Spleen (tissue), 11 donors: Measurements from ENCODE around the gene ICAM1. TPM values are rescaled to one million over a fixed set of nuclear protein-coding genes. Genes with fewer than 3 reads are reported as not detected.

ENCODE experiments used
- DNase-seq: peaks from one replicate; pipeline ENCODE4 v3.0.0-alpha.2; 2020
- H3K27ac ChIP-seq, 8 donors: fragments of 200-600 bp; sonication (generic) in 7 of 8; 1 replicate in 4 of 8; 2 replicates in 4 of 8; pipeline versions ENCODE4 v1.5.0 to v1.8.0; 2016 to 2021; ENCODE audit warnings: inconsistent platforms in 4 of 8, mild to moderate bottlenecking in 4 of 8, moderate library complexity in 1 of 8
- H3K27me3 ChIP-seq, 7 donors: fragments of 200-600 bp; sonication (generic) in 6 of 7; replicated peaks in 1 of 7; 1 replicate in 4 of 7; 2 replicates in 3 of 7; pipeline versions ENCODE4 v1.5.0 to v1.8.0; 2016 to 2021; ENCODE audit warnings: inconsistent platforms in 3 of 7, mild to moderate bottlenecking in 1 of 7
- H3K36me3 ChIP-seq, 6 donors: fragments of 200-600 bp; sonication (generic) in 5 of 6; 1 replicate in 4 of 6; 2 replicates in 2 of 6; pipeline versions ENCODE4 v1.5.0 to v1.8.0; 2016 to 2021; ENCODE audit warnings: inconsistent platforms in 2 of 6
- H3K4me1 ChIP-seq, 6 donors: fragments of 200-600 bp; sonication (generic) in 5 of 6; 1 replicate in 3 of 6; 2 replicates in 3 of 6; pipeline versions ENCODE4 v1.5.0 to v1.8.0; 2016 to 2021; ENCODE audit warnings: inconsistent platforms in 3 of 6
- H3K4me3 ChIP-seq, 8 donors: fragments of 200-600 bp; sonication (generic) in 7 of 8; 1 replicate in 4 of 8; 2 replicates in 4 of 8; pipeline versions ENCODE4 v1.5.0 to v1.8.0; 2016 to 2021; ENCODE audit warnings: inconsistent platforms in 4 of 8, mild to moderate bottlenecking in 4 of 8, moderate library complexity in 2 of 8
- H3K9me3 ChIP-seq, 8 donors: fragments of 200-600 bp; sonication (generic) in 7 of 8; 1 replicate in 4 of 8; 2 replicates in 4 of 8; pipeline versions ENCODE4 v1.5.0 to v1.8.0; 2016 to 2021; ENCODE audit warnings: inconsistent platforms in 4 of 8
- CTCF ChIP-seq, 11 experiments: fragments of 200-600 bp in 7 of 11; fragments of 450-650 bp in 4 of 11; sonication (generic) in 4 of 11; IDR thresholded peaks in 8 of 11; conservative IDR thresholded peaks in 3 of 11; 1 replicate in 7 of 11; 2 replicates in 4 of 11; pipeline versions ENCODE4 v1.4.0 to v1.8.0; 2016 to 2021; ENCODE audit warnings: antibody characterized with exemption in 11 of 11, inconsistent platforms in 4 of 11, mild to moderate bottlenecking in 1 of 11
- POLR2A ChIP-seq, 3 donors: fragments of 450-650 bp; IDR thresholded peaks; one replicate each; pipeline ENCODE4 v1.5.1; 2017; ENCODE audit warnings: antibody characterized with exemption in 3 of 3, mild to moderate bottlenecking in 1 of 3
- POLR2AphosphoS5 ChIP-seq, 3 donors: sonication (generic); formaldehyde crosslinking; IDR thresholded peaks; one replicate each; pipeline ENCODE4 v1.5.1; 2017; ENCODE audit warnings: antibody characterized with exemption in 3 of 3
- WGBS, 5 donors: extraction: QIAGEN DNeasy Blood & Tissue Kit in 3 of 5; methylation state at CpG; one replicate each; pipeline versions ENCODE4 v1.1.5 to v1.1.7; 2013 to 2018; 5-methylcytosine and 5-hydroxymethylcytosine counted together
- intact Hi-C: fragments of 100-400 bp; cut with DNase I; formaldehyde crosslinking; loops from one replicate; pipeline ENCODE4 v1.15.0; 2023; ENCODE audit warnings: low total_unique reads
- polyA plus RNA-seq, 3 donors: library from polyadenylated mRNA; stranded (reverse); fragments of 200-250 nt; gene quantifications; one replicate each; pipeline ENCODE4 v1.2.1, GENCODE V29; 2013
- total RNA-seq, 7 donors: library from RNA; depleted of rRNA in 3 of 7; stranded (reverse); fragments of >200 nt in 3 of 7; fragmentation: NEBNext Ultra II Directional in 4 of 7; extraction: Animal tissue kit (Norgen Biotek cat#: 25700) in 4 of 7; gene quantifications; one replicate each; pipeline versions ENCODE4 v1.1.0 to v1.2.1, GENCODE V29; 2016 to 2021
- donor health status: healthy with polysubstance abuse.
- donor health status: DM: no; HTN: no; CAD: no; lungs with moderate emphysema.
- donor health status: DM: no; HTN: no; CAD: no.
- donor health status: Bipolar disorder and iron deficiency.
- donor health status: healthy.
- donor health status: DM: no; HTN: no; CAD: no.
- donor health status: DM: yes; HTN: yes; CAD: no.

Gene ICAM1
- total and polyA plus RNA-seq, 10 donors: 12.8 to 163 (median 98.2) TPM

DNA sequence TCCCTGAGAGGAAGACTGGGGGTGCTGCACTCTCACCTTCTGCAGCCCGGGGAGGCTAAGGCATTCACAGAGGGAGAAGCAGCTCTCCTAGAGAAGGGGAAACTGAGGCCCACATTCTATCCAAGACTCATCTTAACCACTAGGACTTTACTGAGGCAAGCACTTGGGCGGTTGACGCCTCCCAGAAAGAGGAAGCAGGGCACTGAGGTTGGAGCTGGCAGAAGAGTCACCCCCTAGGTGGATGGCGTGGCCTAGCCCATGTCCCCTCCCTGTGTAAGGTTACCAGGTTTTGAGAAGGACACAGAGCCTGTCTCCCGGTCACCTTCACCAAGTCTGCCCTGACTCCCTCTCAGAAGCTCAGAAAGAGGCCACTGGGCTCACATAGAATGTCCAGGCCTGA is 42.5 kb upstream of the ICAM1 start:
- H3K36me3 ChIP-seq: peaks cover 0 to 14% (median 9%) of the 10 kb centered on the region in 6 donors
- no peak for DNase-seq
- intact Hi-C loops: no loop called here
- TF ChIP-seq POLR2A (IDR thresholded peaks at IDR 0.05) (no peak), CTCF (IDR thresholded peaks at IDR 0.05 in 8 of 11, conservative IDR thresholded peaks at IDR 0.05 in 3 of 11) (no peak), POLR2AphosphoS5 (IDR thresholded peaks at IDR 0.05) (no peak)
- H3K4me3 ChIP-seq: no peak overlapping the region
- peaks cover 0 to 18% (median 0%) of the 10 kb centered on the region in 7 donors for H3K27me3 ChIP-seq
- H3K9me3 ChIP-seq: no peaks in the 10 kb centered on the region
- 53 to 81% (median 62%) methylated on average over 5 of the region's 5 CpGs for WGBS, 5 donors
- no peak overlapping the region for H3K27ac ChIP-seq
- peaks cover 9 to 45% (median 26%) of the 10 kb centered on the region in 6 donors for H3K4me1 ChIP-seq

DNA sequence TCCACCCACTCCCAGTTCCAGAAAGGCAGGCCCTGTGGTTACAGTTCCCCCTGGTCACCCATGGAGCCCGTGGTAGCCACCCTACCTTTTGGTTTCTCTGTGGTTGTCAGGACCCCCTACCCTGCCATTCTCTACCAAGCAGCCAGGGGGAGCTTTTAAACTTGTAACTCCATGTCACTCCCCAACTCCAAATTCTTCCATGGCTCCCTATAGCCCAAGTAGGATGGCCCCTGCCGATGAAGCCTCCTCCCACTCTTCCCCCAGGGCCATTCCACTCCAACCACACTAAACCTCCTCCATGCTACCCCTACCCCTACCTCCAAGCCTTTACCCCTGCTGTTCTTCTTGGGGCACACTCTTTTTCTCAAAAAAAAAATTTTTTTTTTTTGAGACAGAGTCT is 42.0 kb upstream of the ICAM1 start:
- peak; percentile 36 to 80 (median 70) for TF ChIP-seq CTCF (IDR thresholded peaks at IDR 0.05 in 8 of 11, conservative IDR thresholded peaks at IDR 0.05 in 3 of 11)
- TF ChIP-seq POLR2A (IDR thresholded peaks at IDR 0.05): no peak
- Histone ChIP-seq H3K27me3 (peaks cover 0 to 18% (median 0%) of the 10 kb centered on the region in 7 donors), H3K4me1 (peaks cover 9 to 45% (median 26%) of the 10 kb centered on the region in 6 donors), H3K36me3 (peaks cover 0 to 9% (median 5%) of the 10 kb centered on the region in 6 donors), H3K27ac (peak overlapping the region in 1 of 8 donors; percentile 7), H3K4me3 (no peak overlapping the region), H3K9me3 (no peaks in the 10 kb centered on the region)
- 21 to 55% (median 33%) methylated on average over 2 of the region's 2 CpGs for WGBS, 5 donors
- intact Hi-C loops: no loop called here
- DNase-seq: no peak

GRCh38 chr19:10230173-10230860 is 40.6 kb upstream of the ICAM1 start:
- Histone ChIP-seq H3K36me3 (no peaks in the 10 kb centered on the region), H3K4me3 (peak overlapping the region; percentile 74 to 94 (median 84)), H3K4me1 (peaks cover 10 to 55% (median 29%) of the 10 kb centered on the region in 6 donors), H3K27ac (peak overlapping the region; percentile 70 to 89 (median 84)), H3K27me3 (peaks cover 0 to 18% (median 0%) of the 10 kb centered on the region in 7 donors), H3K9me3 (no peaks in the 10 kb centered on the region)
- TF ChIP-seq CTCF (IDR thresholded peaks at IDR 0.05 in 8 of 11, conservative IDR thresholded peaks at IDR 0.05 in 3 of 11): no peak
- TF ChIP-seq POLR2A (IDR thresholded peaks at IDR 0.05): no peak
- peak in 1 of 3 donors; percentile 4 for TF ChIP-seq POLR2AphosphoS5 (IDR thresholded peaks at IDR 0.05)
- intact Hi-C loops: no loop called here
- WGBS, 5 donors: 0 to 1% (median 1%) methylated on average over 31 to 70 of the region's 70 CpGs
- peak; percentile 83 for DNase-seq

- 0 to 1% (median 1%) methylated on average over 22 to 73 of the region's 73 CpGs for WGBS, 5 donors
- Histone ChIP-seq H3K36me3 (no peaks in the 10 kb centered on the region), H3K4me3 (peak within 1 kb of the TSS; percentile 74 to 94 (median 84)), H3K27me3 (peaks cover 0 to 18% (median 0%) of the 10 kb centered on the region in 7 donors), H3K27ac (peak within 1 kb of the TSS; percentile 70 to 89 (median 84)), H3K4me1 (peaks cover 17 to 62% (median 36%) of the 10 kb centered on the region in 6 donors), H3K9me3 (no peaks in the 10 kb centered on the region)
- DNase-seq: peak; percentile 90
- no peak for TF ChIP-seq CTCF (IDR thresholded peaks at IDR 0.05 in 8 of 11, conservative IDR thresholded peaks at IDR 0.05 in 3 of 11)
- peak in 2 of 3 donors; percentile 50 to 52 for TF ChIP-seq POLR2AphosphoS5 (IDR thresholded peaks at IDR 0.05)
- intact Hi-C loops: no loop called here
Measured at GRCh38 chr19:10230861-10231611, 39.9 kb upstream of the ICAM1 start, which contains the start of gene S1PR2. TSS of gene S1PR2 (minus strand) at chr19:10231331. CDS start at chr19:10224905, 6,426 bp downstream.
